Adipose tissue (tissue), 3 donors: ENCODE measurements around the gene NCK2. TPM values are rescaled to one million over a fixed set of nuclear protein-coding genes. Genes with fewer than 3 reads are reported as not detected.

ENCODE experiments used
- H3K27ac ChIP-seq: one replicate; pipeline ENCODE4 v1.5.1; 2013; ENCODE audit warnings: low read depth, low read length
- WGBS, 3 donors: extraction: QIAGEN DNeasy Blood & Tissue Kit; methylation state at CpG; one replicate each; pipeline ENCODE4 v1.1.7; 2013; 5-methylcytosine and 5-hydroxymethylcytosine counted together
- polyA plus RNA-seq, 3 donors: library from polyadenylated mRNA; stranded (reverse); fragments of 200-250 nt; gene quantifications; one replicate each; pipeline ENCODE4 v1.2.3, GENCODE V29; 2013
- donor health status: healthy with polysubstance abuse.
- donor health status: Bipolar disorder and iron deficiency.
- donor health status: healthy.

Gene NCK2
- polyA plus RNA-seq, 3 donors = 26.6 to 30.8 (median 27.2) TPM

GRCh38 chr2:105870062-105870461 is 125.3 kb downstream of the NCK2 start:
- 93 to 96% (median 96%) methylated on average over 4 of the region's 4 CpGs for WGBS, 3 donors
- H3K27ac ChIP-seq = no peak overlapping the region

- no peak overlapping the region for H3K27ac ChIP-seq
- WGBS, 3 donors = 91 to 95% (median 91%) methylated on average over 11 of the region's 11 CpGs
Observed at GRCh38 chr2:105870858-105871257, 126.1 kb downstream of the NCK2 start.

GRCh38 chr2:105872142-105872728 is 127.5 kb downstream of the NCK2 start:
- no peak overlapping the region for H3K27ac ChIP-seq
- 85 to 95% (median 86%) methylated on average over 14 of the region's 14 CpGs for WGBS, 3 donors

- no peak overlapping the region for H3K27ac ChIP-seq
Observed at GRCh38 chr2:105872830-105873229, 128.1 kb downstream of the NCK2 start.

GRCh38 chr2:105873281-105873680 is 128.6 kb downstream of the NCK2 start:
- 73 to 91% (median 74%) methylated on average over 5 of the region's 5 CpGs for WGBS, 3 donors
- no peak overlapping the region for H3K27ac ChIP-seq

More at GRCh38 chr2:105872830-105873229, 128.1 kb downstream of the NCK2 start:
- 93 to 95% (median 94%) methylated on average over 7 of the region's 7 CpGs for WGBS, 3 donors

- WGBS, 3 donors = 55 to 75% (median 63%) methylated on average over 8 of the region's 8 CpGs
- H3K27ac ChIP-seq = no peak overlapping the region
Observed at GRCh38 chr2:105873721-105874120, 129.0 kb downstream of the NCK2 start.

- no peak overlapping the region for H3K27ac ChIP-seq
Observed at GRCh38 chr2:105874466-105874865, 129.8 kb downstream of the NCK2 start.

GRCh38 chr2:105875241-105875640 is 130.5 kb downstream of the NCK2 start:
- whole genome bisulfite sequencing, 3 donors = 74 to 77% (median 75%) methylated on average over 7 of the region's 7 CpGs
- no peak overlapping the region for H3K27ac ChIP-seq

More at GRCh38 chr2:105874466-105874865, 129.8 kb downstream of the NCK2 start:
- WGBS, 3 donors = 88 to 93% (median 91%) methylated on average over 6 of the region's 6 CpGs

GRCh38 chr2:105876191-105876590 is 131.5 kb downstream of the NCK2 start:
- no peak overlapping the region for H3K27ac ChIP-seq
- WGBS, 3 donors = 93 to 98% (median 96%) methylated on average over 4 of the region's 4 CpGs

GRCh38 chr2:105877945-105878344 is 133.2 kb downstream of the NCK2 start:
- no peak overlapping the region for H3K27ac ChIP-seq
- whole genome bisulfite sequencing, 3 donors = 53 to 61% (median 60%) methylated on average over 2 of the region's 2 CpGs

- H3K27ac ChIP-seq = no peak overlapping the region
- WGBS, 3 donors = 79 to 93% (median 91%) methylated on average over 15 of the region's 15 CpGs
Observed at GRCh38 chr2:105879106-105879802, 134.5 kb downstream of the NCK2 start.

GRCh38 chr2:105879803-105880300 is 135.1 kb downstream of the NCK2 start:
- no peak overlapping the region for H3K27ac ChIP-seq
- 88 to 96% (median 95%) methylated on average over 6 of the region's 6 CpGs for WGBS, 3 donors

GRCh38 chr2:105880637-105881036 is 135.9 kb downstream of the NCK2 start:
- WGBS, 3 donors = 96 to 98% (median 97%) methylated on average over 6 of the region's 6 CpGs
- no peak overlapping the region for H3K27ac ChIP-seq

GRCh38 chr2:105881286-105882136 is 136.8 kb downstream of the NCK2 start:
- WGBS, 3 donors = 98% methylated on average over 79 of the region's 79 CpGs

GRCh38 chr2:105882341-105882740 is 137.6 kb downstream of the NCK2 start:
- H3K27ac ChIP-seq = no peak overlapping the region
- 86 to 90% (median 90%) methylated on average over 10 of the region's 10 CpGs for WGBS, 3 donors

More at GRCh38 chr2:105881286-105882136, 136.8 kb downstream of the NCK2 start:
- no peak overlapping the region for H3K27ac ChIP-seq

- H3K27ac ChIP-seq = no peak overlapping the region
- WGBS, 3 donors = 84 to 91% (median 85%) methylated on average over 10 of the region's 10 CpGs
Observed at GRCh38 chr2:105882920-105883435, 138.3 kb downstream of the NCK2 start.

GRCh38 chr2:105883911-105884694 is 139.4 kb downstream of the NCK2 start:
- H3K27ac ChIP-seq = no peak overlapping the region
- WGBS, 3 donors = 72 to 89% (median 84%) methylated on average over 11 of the region's 11 CpGs

- WGBS, 3 donors = 43 to 65% (median 48%) methylated on average over 1 of the region's 1 CpG
- no peak overlapping the region for H3K27ac ChIP-seq
Observed at GRCh38 chr2:105885456-105885855, 140.7 kb downstream of the NCK2 start.
